ENCODE measurements around the gene REEP3. TPM values are rescaled to one million over a fixed set of nuclear protein-coding genes. Genes with fewer than 3 reads are reported as not detected.

REEP3 gene
- total RNA-seq, result 63.5 and 74.9 TPM in 2 replicates

DNA sequence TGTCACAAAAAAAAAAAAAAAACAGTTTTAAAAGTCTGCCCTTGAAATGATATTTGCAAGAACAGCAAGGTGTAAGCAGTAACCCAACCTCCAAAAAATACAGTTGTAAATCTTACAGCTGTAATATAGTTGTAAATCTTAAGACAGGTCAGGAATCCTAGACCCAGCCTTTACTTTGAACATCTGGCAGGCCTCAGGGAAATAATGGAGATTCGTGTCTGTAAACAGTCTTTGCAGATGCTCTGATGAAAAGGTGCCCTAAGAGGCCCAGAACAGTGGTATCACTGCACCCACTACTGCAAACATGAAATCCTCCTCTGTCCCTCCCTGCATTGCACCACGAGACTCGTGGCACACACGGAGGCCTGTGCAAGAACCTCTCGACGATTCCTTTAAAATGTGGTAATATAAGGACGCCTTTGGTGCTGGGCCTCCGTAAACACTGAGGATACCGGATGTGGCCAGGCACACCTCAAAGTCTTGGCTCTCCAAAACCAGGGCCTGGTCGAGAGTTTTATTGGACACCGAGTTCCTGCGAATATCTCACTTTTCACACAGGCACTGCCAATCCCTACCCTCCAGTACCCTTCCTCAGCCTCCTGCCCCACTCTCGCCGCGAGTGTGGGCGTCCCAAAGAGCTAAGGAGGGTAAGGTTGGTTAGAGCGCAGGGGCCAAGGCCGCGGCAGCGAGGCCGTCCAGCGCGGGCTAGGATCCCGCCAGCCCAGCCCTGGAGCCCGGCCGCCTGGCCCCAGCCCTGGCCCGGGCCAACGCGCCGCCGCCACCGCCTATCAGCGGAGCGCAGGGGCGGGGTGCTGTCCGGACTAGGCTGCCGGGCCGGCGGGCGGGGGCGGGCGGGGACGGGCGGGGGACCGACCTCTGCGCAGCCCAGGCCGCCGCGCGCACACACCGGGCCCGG, at the start of gene REEP3:
Gene REEP3 (plus strand): TSS at position 902 of the 916 bp plus-strand sequence. CDS start 145 bp downstream, outside the sequence.

Other genes with a start within 250 kb of the REEP3 start
- gene JMJD1C, start 55.4 kb upstream of the REEP3 start, total RNA-seq, result 68.8 and 94.5 TPM in 2 replicates